GM19193 (cell line): ENCODE measurements around the gene PSMA2.

ENCODE experiments used
- POLR2A ChIP-seq: IDR thresholded peaks from 4 replicates; pipeline ENCODE4 v1.6.1; 2011; ENCODE audit not compliant: insufficient read depth, insufficient read length; ENCODE audit errors: extremely low read depth

The PSMA2 gene

DNA sequence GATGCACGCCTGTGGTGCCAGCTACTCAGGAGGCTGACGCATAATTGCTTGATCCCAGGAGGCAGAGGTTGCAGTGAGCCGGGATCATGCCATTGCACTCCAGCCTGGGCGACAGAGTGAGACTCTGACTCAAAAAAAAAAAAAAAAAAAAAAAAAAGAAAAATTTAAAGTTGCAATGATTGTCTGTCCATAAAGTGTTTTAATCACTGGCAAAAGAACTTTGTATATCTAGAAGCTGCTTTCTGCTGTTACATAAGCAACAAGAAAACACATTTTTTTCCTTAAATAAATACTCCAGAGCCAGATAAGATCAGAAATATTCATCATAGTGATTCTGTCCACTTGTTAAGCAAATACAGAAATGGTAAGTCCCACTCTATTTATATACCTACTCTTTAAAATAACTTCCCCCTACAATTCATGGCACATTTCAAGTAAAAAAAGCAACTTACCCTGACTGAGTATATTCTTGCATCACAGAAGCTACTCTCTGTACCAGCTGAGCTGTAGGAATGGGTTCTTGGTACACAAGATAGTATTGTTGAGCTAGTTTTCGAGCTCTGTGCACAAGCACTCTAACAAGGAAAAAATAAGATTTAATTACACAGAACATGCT is 7.6 kb downstream of the PSMA2 start:
- TF ChIP-seq POLR2A: no peak

DNA sequence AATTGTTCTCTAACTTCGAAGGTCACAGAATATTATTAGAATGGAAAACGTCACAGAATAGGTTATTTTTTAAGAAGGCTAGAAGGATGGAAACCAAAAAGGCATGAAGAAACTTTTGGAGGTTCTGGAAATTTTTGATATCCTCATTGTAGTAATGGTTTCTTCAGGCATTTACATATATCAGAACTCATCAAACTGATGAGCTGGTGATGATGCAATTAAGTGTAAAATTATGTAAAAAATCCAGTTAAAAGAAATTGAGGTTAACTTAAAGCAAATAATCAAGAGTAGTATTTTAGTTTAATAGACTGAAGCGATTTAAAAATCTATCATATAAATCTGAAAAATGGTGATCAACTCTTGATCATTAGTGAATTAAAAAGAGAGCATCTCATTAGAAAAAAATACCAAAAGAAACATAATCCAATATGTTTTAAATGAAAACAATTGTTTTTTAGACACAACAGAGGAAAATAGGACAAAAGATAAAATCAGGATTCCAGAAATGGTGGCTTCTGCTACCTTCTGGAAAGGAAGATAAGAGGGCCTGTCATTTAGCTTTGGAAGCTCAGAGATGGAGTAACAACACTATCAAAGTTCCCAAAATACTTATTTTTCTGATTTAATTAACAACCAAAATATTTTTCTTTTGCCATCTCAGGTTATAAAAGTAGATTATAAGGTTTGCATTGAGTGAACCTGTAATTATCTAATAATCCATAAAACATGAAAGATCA is 9.8 kb downstream of the PSMA2 start:
- TF ChIP-seq POLR2A: no peak

DNA sequence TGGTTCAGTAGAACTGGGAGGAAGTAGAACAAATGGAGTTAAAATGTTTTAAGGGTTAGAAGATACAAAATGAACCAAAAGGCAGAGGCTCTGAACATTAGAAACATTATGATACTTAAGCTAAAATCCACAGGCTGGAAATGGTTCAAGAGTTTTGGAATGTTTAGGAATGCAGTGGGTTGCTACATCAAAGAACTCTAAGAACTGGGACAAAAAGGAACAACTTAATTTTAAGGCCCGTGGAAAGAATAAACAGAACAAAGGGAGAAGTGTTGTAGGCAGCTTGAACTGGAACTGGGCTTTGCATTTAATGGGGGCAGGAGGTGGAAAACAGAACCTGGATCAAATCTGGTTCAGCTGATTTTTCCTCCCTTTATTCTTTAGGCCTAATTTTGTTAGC is 16.6 kb downstream of the PSMA2 start:
- no peak for TF ChIP-seq POLR2A

DNA sequence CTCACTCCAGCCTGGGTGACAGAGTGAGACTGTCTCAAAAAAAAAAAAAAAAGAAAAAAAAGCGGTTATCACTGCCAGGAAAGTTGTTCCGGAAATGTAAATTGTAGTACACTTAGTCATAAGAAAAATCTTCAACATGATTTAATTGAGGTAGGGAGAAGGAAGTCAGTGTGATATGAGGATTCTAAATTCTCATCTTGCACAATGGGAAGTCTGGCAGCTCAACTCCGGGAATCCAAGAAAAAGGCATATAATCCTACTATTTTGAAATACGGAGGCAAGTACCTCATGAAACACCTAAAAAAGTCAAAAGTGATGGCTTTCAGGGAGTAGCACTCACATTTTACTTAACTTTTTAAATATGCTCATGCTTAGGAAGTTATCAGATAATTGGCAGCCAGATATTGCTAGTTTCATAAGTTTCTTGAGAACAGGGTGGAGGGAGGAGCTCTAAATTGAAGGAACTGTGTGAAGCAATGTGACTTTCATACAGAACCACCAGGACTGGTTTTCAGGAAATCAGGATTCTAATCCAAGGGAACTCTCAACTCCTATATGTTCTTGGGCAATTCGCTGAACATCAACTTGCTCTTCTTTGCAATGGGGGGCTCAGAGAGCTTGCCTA is 17.4 kb downstream of the PSMA2 start:
- TF ChIP-seq POLR2A: no peak

DNA sequence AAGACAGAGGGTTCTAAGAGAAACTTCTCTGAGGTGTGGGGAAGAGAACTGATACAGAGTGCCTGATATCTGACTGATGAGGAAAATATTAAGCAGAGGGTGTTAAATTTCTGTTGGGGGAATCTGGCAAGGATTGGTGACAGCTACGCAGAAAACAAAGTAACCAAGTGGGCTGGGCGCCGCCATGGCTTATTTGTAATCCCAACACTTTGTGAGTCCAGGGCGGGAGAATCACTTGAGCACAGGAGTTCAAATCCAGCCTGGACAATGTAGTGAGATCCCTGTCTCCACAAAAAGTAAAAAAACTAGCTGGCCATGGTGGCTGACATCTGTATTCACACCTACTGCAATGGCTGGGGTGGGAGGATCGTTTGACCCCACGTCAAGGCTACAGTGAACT is 18.0 kb downstream of the PSMA2 start:
- no peak for TF ChIP-seq POLR2A

DNA sequence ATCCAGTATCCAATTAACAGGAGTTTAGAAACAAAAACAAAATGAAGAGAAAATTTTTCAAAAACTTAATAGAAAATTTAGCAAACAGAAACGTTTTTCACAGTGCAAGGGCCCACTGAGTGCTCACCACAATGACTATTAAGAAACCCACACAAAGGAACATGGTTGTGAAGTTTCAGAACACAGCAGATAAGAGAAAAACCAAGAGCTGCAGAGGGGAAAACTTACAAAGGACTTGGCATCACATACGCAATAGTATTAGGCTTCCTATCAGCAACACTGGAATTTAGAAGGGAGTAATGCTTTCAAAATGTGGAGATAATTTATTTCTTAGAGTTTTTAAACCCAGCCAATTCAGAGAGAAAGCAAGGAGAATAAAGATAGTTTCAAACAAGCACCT is 18.4 kb downstream of the PSMA2 start:
- no peak for TF ChIP-seq POLR2A

DNA sequence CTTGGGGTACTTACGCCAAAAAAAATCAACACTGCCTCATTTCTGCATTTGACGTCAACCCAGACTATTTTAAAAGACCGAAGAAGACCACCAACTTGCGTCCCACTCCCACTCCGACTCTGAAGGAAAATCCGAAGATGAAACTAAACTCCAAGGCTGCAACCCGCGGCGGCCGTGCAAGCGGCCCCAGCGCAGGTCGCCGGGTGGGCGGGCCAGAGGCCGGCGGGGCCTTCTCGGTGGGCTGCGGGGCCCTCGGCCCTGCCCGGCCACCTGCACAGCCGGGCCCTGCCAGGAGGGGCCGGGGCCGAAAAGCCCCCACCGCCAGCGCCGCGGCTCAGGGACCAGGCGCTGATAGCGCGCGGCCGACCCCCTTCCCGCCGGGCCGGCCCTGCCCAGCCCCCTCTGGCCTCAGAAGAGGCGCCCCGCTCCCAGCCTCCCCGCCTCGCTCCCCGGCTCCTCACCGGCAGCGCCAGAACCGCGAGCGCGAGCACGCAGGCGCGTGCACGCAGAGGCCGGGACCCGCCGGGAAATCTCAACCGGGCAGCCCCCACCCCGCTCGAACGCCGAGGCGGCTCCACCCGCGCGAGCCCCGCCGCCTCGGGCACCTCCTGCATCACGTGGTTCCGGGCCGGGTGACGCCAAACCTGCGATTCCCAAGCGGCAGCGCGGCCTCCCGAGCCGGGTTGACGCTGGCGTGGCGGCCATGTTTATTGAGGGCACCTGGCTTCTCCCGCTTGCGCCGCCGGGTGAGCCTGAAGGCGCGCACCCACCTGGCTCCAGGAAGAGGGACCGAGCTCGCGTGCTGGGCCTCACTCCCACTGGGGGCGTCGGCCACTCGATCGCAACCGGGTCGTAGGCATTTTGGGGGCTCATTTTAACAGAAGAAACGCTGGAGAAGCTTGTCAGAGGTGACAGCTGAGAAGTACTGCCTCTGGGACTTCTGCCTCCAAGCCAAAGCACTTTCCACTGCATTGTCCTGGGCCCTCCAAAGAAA is 20.2 kb downstream of the PSMA2 start, which contains the start of gene C7orf25:
TSS of gene C7orf25 (minus strand) at position 617 of the 994 bp plus-strand sequence. CDS start 1,170 bp downstream, outside the sequence.
- TF ChIP-seq POLR2A: peak; percentile 60

DNA sequence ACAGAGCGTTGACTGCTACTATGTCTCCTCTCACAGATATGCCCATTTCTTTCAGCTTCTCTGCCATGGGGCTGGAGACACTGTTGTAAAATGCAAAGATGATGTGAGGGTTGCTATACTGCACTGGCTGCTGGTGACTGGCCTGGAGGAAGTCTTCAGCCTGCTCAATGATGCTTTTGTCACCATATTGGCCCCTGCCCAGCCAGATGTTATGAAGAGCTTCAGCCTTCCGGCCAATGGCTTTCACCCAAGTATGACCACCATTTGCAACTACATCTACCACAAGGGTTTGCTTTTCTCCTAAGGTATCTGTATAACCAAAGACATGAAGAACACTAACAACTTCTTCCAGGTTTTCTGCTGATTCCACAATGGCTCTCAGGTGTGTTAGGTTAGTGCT is 21.7 kb downstream of the PSMA2 start:
- no peak for TF ChIP-seq POLR2A

DNA sequence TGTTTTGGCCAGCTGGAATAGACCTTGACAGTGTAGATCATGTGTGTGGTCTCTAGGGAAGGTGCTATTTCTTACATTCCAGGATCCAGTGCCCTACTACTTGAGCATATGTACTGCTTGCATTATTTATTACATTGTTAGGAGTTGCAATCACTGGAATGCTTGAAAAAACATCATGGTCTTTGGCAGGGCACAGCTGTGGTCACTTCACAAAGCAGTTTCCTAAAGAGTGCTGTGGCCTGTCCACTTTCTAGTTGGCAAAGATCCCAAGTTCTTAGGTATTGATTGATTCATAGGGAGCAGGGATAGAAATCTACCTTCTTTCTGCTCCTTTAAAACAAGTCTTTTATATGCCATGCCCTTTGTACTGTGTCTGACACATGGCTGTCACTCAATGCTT is 24.7 kb downstream of the PSMA2 start:
- no peak for TF ChIP-seq POLR2A

DNA sequence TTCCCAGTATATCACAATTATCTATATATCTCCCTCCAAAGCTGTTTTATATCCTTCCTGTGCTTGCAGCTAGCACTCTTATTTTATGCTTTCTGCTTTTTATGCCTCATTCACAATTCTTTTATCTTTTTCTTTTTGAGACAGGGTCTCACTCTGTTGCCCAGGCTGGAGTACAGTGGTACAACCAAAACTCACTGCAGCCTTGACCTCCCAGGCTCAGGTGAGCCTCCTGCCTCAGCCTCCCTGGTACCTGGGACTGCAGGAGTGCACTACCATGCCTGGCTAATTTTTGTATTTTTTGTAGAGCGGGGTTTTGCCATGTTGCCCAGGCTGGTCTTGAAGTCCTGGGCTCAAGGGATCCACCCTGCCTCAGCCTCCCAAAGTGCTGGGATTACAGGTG is 25.8 kb downstream of the PSMA2 start:
- TF ChIP-seq POLR2A: no peak

DNA sequence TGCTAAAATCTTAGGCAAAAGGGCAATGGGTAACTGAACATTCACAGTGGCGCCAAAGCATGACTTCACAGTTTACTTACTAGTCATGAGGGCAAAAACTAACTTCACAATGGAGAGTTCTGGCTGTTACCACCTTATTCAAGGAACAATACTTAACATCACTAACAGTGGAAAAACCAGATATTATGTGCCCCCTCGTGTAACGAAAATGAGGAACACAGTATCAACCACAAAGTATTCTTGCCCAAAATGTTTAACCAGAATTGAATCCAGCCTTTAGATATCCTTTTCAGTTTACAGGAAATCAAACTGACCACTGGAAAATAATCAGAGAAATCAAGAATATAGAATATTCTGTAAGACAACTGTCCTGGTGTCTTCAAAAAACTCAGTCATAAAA is 29.6 kb downstream of the PSMA2 start:
- TF ChIP-seq POLR2A: no peak

DNA sequence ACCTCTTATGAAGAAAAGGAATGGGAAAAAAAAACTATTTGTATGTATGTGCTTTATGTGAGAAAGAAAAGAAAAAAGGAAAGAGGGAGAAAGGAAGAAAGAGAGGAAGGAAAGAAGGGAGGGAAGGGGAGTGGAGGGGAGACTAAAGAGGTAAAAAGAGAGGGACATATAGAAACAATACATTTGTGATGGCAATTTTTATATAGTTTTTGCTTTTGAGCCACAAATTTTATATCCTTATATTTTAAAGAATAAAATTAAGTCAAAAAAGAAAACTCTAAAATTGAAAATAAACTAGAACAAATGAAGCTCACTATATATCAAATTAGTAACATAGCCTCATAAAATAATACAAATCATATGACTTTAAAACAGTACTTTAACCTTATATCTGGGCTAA is 31.1 kb downstream of the PSMA2 start:
- no peak for TF ChIP-seq POLR2A

DNA sequence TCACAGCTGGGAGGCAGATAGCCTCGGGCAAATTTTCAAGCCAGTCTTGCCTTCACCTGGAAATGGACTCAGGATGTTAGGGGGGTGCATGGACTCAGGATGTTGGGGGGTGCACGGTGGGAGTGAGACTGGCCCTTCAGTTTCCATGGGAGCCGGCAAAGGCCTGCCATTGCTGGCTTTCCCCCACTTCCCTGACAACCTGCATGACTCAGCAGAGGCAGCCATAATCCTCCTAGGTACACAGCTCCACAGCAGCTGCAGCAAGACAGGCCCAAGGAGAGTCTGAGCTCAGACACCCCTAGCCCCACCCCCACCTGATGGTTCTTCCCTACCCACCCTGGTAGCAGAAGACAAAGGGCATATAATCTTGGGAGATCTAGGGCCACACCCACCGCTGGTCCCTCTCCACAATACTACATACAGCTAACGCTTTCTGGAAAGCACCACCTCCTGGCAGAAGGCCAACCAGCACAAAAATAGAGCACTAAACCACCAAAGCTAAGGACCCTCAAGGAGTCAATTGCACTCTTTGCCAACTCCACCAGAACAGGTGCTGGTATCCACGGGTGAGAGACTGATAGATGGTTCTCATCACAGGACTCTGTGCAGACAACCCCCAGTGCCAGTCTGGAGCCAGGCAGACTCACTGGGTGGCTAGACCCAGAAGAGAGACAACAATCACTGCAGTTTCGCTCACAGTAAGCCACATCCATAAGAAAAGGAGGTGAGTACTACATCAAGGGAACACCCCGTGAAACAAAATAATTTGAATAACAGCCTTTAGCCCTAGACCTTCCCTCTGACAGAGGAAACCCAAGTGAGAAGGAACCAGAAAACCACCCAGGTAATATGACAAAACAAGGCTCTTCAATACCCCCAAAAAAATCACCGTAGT is 38.4 kb downstream of the PSMA2 start:
- TF ChIP-seq POLR2A: no peak

DNA sequence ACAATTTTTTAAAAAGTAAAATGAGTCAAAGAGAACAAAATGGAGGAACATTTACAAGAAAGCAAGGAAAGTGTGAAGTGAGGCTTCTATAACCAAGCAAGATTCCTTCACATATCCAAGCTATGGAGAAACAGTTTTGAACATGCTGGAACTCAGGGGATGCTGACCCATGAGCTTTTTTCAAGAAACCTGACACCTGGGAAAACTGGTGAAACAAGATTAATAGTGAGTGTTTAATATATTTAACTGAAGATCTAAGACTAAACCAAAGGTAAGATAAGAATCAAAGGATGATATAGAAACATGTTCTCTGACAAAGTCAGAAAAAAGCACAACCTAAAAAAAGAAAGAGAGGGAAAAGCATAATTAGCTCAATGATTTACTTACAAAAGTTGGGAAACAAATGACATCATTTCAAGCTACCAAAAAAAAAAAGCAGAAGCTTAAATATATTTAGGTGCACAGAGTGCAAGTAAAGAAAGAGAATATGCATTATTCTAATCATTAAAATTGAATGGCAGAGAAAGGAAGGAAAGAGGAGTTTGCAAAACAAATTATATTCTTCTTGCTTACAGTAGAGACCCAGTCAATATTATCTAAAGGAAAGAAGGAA is 45.0 kb downstream of the PSMA2 start:
- TF ChIP-seq POLR2A: no peak

DNA sequence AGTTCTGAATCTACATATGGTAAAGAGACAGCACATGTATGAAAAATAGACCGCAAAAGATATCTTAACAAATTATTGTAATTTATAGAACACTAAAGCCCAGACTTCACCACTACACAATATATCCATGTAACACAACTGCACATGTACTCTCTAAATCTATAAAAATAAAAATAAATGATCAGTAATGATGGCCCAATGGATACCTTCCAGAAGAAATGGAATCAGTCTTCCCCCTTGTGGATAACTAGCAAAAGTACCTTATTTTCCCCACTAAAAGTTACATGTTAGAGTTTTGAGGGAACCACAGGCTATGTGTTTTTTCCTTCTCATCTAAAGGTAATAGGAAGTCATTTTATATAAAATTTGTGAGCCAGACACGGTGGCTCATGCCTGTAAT is 45.8 kb downstream of the PSMA2 start:
- TF ChIP-seq POLR2A: no peak
